ENCODE results near the gene MSL2. TPM values are rescaled to one million over a fixed set of nuclear protein-coding genes. Genes with fewer than 3 reads are reported as not detected.

Gene MSL2
- total RNA-seq, 1 experiment from 2014 or later: 35.6 TPM

DNA sequence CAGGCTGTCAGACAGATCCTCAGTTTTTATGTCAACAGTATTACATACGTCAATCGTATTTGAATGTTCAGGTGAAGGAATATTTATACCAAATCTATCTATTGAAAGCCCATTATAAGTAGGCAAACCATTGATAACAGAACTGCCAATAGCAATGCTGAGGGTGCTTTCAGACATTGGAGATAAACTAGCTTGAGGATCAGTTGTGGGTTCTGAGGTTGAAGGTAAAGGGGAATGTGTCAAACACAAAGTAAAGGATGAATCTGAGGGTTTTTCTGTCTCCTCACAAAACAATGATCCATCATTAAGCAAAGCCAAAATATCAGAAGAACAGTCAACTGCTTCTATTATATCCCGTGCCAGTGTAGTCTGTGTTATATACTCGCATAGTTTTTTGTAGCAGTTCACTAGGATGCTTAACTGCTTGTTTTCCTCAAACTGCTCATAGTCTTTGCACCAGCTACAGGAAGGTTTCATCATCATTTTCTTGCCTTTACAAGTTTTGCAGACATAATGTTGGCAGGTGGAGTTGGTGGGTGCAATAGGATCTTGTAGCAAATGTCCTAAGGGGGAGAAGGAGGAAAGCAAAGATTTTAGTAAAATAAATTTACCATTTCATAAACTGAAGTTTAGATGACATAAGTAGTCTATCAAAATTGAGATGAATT is 43.8 kb downstream of the MSL2 start:
- intact Hi-C loops (cut with micrococcal nuclease; ENCODE audit: unreplicated experiment) (no loop called here), in situ Hi-C loops (cut with HindIII; ENCODE audit: low pct_unique_long_range_greater_than_20kb, low sequenced_read_pairs) (no loop called here)
- CTCF ChIA-PET: no interaction called here
- Histone ChIP-seq H3K36me3 (ENCODE audit: control insufficient read depth, insufficient read depth, low read length) (no peaks in the 10 kb centered on the region; the same call in 1 of the 2 replicates), H3K4me1 (ENCODE audit: control insufficient read depth, insufficient read depth, low read length) (peaks cover 28% of the 10 kb centered on the region), H3K27me3 (ENCODE audit: control insufficient read depth, insufficient read depth, low read length) (no peaks in the 10 kb centered on the region), H3K27ac (ENCODE audit: low read length) (no peak overlapping the region), H3K4me3 (ENCODE audit: low read depth in 2 of 2, low read length in 2 of 2) (no peak overlapping the region), H3K9me3 (ENCODE audit: control insufficient read depth, insufficient read depth, low read depth, low read length) (no peaks in the 10 kb centered on the region)
- DNase-seq (ENCODE audit: low read depth, low spot score): no peak
- POLR2A ChIA-PET: no interaction called here
- TF ChIP-seq, protein P1, sequence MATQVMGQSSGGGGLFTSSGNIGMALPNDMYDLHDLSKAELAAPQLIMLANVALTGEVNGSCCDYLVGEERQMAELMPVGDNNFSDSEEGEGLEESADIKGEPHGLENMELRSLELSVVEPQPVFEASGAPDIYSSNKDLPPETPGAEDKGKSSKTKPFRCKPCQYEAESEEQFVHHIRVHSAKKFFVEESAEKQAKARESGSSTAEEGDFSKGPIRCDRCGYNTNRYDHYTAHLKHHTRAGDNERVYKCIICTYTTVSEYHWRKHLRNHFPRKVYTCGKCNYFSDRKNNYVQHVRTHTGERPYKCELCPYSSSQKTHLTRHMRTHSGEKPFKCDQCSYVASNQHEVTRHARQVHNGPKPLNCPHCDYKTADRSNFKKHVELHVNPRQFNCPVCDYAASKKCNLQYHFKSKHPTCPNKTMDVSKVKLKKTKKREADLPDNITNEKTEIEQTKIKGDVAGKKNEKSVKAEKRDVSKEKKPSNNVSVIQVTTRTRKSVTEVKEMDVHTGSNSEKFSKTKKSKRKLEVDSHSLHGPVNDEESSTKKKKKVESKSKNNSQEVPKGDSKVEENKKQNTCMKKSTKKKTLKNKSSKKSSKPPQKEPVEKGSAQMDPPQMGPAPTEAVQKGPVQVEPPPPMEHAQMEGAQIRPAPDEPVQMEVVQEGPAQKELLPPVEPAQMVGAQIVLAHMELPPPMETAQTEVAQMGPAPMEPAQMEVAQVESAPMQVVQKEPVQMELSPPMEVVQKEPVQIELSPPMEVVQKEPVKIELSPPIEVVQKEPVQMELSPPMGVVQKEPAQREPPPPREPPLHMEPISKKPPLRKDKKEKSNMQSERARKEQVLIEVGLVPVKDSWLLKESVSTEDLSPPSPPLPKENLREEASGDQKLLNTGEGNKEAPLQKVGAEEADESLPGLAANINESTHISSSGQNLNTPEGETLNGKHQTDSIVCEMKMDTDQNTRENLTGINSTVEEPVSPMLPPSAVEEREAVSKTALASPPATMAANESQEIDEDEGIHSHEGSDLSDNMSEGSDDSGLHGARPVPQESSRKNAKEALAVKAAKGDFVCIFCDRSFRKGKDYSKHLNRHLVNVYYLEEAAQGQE (IDR thresholded peaks at IDR 0.05; ENCODE audit: insufficient read depth in 1 of 2, low read depth in 2 of 2, low read length in 1 of 2): no peak
- TF ChIP-seq POLR2AphosphoS5 (IDR thresholded peaks at IDR 0.05; ENCODE audit: low read depth, low read length) (no peak), SIN3A (IDR thresholded peaks at IDR 0.05; ENCODE audit: borderline replicate concordance, insufficient read depth, low read depth, low read length) (no peak), TCF7L2 (IDR thresholded peaks at IDR 0.05; ENCODE audit: low read depth, low read length) (no peak)
- TF ChIP-seq, protein P2, sequence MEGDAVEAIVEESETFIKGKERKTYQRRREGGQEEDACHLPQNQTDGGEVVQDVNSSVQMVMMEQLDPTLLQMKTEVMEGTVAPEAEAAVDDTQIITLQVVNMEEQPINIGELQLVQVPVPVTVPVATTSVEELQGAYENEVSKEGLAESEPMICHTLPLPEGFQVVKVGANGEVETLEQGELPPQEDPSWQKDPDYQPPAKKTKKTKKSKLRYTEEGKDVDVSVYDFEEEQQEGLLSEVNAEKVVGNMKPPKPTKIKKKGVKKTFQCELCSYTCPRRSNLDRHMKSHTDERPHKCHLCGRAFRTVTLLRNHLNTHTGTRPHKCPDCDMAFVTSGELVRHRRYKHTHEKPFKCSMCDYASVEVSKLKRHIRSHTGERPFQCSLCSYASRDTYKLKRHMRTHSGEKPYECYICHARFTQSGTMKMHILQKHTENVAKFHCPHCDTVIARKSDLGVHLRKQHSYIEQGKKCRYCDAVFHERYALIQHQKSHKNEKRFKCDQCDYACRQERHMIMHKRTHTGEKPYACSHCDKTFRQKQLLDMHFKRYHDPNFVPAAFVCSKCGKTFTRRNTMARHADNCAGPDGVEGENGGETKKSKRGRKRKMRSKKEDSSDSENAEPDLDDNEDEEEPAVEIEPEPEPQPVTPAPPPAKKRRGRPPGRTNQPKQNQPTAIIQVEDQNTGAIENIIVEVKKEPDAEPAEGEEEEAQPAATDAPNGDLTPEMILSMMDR (IDR thresholded peaks at IDR 0.05): no peak
- ATAC-seq: no peak
- no TSS peak for BruUV-seq (replicated peaks)

DNA sequence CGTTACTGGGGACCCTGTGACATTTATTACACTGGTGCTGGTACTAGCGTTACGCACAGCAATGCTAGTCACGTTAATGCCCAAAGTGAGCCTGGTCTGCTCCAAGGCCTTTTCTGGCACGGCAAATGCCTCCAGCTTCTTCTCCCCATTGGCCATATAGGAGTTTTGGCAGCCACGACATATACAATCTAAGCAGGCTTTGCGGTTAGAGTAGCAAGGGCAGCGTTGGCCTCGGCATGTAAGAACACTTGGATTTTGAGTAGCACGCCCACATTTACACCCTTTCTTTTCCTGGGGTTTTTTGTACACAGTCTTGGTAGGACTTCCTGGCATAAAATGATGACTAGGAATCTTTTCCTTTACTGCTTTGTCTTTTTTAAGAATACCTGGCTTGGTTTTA is 44.9 kb downstream of the MSL2 start:
- no peak overlapping the region for H3K4me3 ChIP-seq (ENCODE audit: low read depth in 2 of 2, low read length in 2 of 2)
- ChIA-PET POLR2A (no interaction called here), CTCF (no interaction called here)
- TF ChIP-seq, protein P2 (IDR thresholded peaks at IDR 0.05): no peak
- TF ChIP-seq SIN3A (IDR thresholded peaks at IDR 0.05; ENCODE audit: borderline replicate concordance, insufficient read depth, low read depth, low read length) (no peak), TCF7L2 (IDR thresholded peaks at IDR 0.05; ENCODE audit: low read depth, low read length) (no peak), POLR2AphosphoS5 (IDR thresholded peaks at IDR 0.05; ENCODE audit: low read depth, low read length) (no peak)
- TF ChIP-seq, protein P1 (IDR thresholded peaks at IDR 0.05; ENCODE audit: insufficient read depth in 1 of 2, low read depth in 2 of 2, low read length in 1 of 2): no peak
- in situ Hi-C loops (cut with HindIII; ENCODE audit: low pct_unique_long_range_greater_than_20kb, low sequenced_read_pairs) (no loop called here), intact Hi-C loops (cut with micrococcal nuclease; ENCODE audit: unreplicated experiment) (no loop called here)
- peaks cover under 1% of the 10 kb centered on the region; the same call in 1 of the 2 replicates for H3K36me3 ChIP-seq (ENCODE audit: control insufficient read depth, insufficient read depth, low read length)
- peaks cover 35% of the 10 kb centered on the region for H3K4me1 ChIP-seq (ENCODE audit: control insufficient read depth, insufficient read depth, low read length)
- H3K9me3 ChIP-seq (ENCODE audit: control insufficient read depth, insufficient read depth, low read depth, low read length): no peaks in the 10 kb centered on the region
- BruUV-seq (replicated peaks): no TSS peak
- H3K27ac ChIP-seq (ENCODE audit: low read length): no peak overlapping the region
- no peaks in the 10 kb centered on the region for H3K27me3 ChIP-seq (ENCODE audit: control insufficient read depth, insufficient read depth, low read length)
- no peak for DNase-seq (ENCODE audit: low read depth, low spot score)
- no peak for ATAC-seq
